ENCODE measurements around the gene SLC13A1.

DNA sequence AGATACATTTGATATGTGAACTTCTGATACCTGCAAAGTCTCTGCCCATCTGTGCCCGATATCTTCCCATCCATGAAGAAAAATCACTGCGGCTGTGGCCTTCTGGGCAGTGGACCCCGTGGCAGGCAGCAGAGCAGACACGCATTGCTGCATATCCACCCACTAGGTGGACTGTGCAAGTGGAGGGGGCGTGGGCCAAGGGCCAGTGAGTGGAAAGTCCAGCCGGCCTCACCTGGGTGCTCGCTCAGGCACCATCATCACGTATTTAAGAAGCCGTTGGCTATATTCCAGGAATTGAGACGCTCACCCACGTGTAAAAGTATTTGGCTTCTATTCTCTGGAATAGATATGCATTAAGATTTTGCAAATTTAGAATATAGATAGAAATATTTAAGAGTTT lies 30.8 kb upstream of the SLC13A1 start:
- TF ChIP-seq CTCF (IDR thresholded peaks at IDR 0.05) (no peak), KAT7 (CRISPR knock-in tag; IDR thresholded peaks at IDR 0.05; ENCODE audit: borderline replicate concordance) (no peak), CBFB (CRISPR knock-in tag; IDR thresholded peaks at IDR 0.05; ENCODE audit: low read depth) (no peak), ZBTB43 (CRISPR knock-in tag; IDR thresholded peaks at IDR 0.05) (no peak), NFE2L1 (CRISPR knock-in tag; IDR thresholded peaks at IDR 0.05) (no peak), FOXK1 (CRISPR knock-in tag; IDR thresholded peaks at IDR 0.05) (no peak), ESRRA (CRISPR knock-in tag; IDR thresholded peaks at IDR 0.05; ENCODE audit: borderline replicate concordance) (no peak), ZBTB21 (CRISPR knock-in tag; IDR thresholded peaks at IDR 0.05; ENCODE audit: borderline replicate concordance) (no peak), TCF7 (CRISPR knock-in tag; IDR thresholded peaks at IDR 0.05; ENCODE audit: low read depth) (no peak), NR3C1 (CRISPR knock-in tag; conservative IDR thresholded peaks at IDR 0.05; ENCODE audit: low read depth) (no peak), RELA (CRISPR knock-in tag; IDR thresholded peaks at IDR 0.05; ENCODE audit: borderline replicate concordance) (no peak)
- TF ChIP-seq, protein P1, sequence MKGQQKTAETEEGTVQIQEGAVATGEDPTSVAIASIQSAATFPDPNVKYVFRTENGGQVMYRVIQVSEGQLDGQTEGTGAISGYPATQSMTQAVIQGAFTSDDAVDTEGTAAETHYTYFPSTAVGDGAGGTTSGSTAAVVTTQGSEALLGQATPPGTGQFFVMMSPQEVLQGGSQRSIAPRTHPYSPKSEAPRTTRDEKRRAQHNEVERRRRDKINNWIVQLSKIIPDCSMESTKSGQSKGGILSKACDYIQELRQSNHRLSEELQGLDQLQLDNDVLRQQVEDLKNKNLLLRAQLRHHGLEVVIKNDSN (CRISPR knock-in tag; IDR thresholded peaks at IDR 0.05) = no peak
- TF ChIP-seq, protein P2, sequence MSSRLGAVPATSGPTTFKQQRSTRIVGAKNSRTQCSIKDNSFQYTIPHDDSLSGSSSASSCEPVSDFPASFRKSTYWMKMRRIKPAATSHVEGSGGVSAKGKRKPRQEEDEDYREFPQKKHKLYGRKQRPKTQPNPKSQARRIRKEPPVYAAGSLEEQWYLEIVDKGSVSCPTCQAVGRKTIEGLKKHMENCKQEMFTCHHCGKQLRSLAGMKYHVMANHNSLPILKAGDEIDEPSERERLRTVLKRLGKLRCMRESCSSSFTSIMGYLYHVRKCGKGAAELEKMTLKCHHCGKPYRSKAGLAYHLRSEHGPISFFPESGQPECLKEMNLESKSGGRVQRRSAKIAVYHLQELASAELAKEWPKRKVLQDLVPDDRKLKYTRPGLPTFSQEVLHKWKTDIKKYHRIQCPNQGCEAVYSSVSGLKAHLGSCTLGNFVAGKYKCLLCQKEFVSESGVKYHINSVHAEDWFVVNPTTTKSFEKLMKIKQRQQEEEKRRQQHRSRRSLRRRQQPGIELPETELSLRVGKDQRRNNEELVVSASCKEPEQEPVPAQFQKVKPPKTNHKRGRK (CRISPR knock-in tag; IDR thresholded peaks at IDR 0.05; ENCODE audit: borderline replicate concordance) = no peak
